Hematopoietic multipotent progenitor cell treated with erythropoietin and hydrocortisone succinate and interleukin-3 and kit ligand, for 15 days (in vitro differentiated cells): ENCODE data around the gene CCDC69.

Experiments used
- DNase-seq: peaks from one replicate; pipeline ENCODE4 v3.0.0-alpha.2; 2015; ENCODE audit warnings: low spot score

The CCDC69 gene

DNA sequence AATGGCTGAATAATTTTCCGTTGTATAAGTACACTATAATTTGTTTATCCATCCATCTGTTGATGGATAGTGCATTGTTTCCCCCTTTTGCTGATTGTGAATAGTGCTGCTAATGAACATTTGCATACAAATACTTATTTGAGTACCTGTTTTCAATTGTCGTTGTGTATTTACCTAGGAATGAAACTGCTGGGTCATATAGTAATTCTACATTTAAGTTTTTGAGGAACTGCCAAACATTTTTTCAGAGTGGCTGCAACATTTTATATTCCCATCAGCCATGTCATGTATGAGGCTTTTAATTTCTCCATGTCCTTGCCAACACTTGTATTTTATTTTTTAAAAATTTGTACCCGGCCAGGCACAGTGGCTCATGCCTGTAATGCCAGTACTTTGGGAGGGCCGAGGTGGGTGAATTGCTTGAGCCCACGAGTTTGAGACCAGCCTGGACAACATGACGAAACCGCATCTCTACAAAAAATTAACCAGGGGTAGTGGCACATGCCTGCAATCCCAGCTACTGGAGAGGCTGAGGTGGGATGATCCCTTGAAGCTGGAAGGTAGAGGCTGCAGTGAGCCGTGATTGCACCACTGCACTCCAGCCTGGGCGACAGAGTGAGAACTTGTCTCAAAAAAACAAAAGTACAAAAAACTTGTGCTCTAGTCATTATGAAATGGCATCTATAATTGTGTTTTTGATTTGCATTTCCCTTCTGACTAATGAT is 64.1 kb downstream of the CCDC69 start:
- DNase-seq: no peak

DNA sequence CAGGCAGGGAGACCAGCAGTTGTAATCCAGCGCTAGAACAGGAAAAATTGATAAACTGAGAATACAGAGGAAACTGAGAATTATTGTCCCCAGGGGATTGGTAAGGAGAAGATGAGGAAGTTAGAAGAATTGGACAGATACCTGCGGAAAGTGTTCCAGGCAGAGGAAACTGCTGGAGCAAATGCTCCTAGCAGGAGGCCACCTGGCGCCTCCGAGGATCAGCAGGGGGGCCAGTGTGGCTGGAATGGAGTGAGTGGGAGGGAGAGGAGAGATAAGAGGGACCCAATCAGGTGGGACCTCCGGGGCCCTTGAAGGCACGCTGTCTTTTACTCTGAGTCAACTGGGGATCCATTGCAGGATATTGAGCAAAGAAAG is 65.6 kb downstream of the CCDC69 start:
- DNase-seq: no peak

DNA sequence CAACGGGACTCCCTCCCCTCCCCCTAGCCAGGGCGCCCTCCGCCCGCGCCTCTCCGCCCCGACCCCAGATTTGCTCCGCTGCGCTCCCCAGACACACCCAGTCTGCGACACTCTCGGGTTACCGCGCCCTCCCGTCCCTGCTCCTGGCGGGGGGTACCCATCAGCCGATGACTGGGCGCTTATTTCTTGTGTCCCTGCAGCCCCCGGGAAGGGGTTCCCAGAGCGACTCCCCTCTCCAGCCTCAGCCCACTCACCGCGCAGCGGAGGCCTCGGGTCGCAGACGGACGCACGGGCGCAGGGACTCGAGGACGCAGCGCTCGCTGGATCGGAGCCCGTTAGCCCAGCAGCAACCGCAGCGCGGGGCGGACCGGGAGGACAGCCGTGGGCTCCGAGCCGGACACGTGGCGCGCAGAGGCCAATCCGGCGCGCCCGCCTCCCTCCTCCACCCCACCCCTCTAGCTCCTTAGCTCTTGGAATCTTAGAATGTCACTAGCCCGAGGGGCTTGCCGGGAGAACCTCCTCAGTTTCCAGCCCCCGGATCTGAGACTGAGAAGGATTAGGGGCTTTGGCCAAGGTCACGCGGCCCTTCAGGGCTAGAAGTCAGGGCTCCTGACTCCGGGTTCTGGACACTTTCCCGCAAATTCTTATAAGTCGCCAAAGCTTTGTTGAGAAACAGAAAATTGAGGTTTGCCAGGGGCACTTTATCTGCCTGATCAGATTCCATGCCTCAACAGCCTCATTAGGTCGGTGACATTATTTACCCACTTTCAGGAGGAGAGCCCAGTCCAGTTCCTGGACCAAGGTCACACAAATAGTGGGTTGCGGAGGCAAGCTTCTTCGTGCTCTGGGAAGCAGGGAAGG is 66.2 kb downstream of the CCDC69 start, which contains the start of gene ANXA6:
TSS of gene ANXA6 (minus strand) at position 354 of the 861 bp plus-strand sequence. CDS start 9,878 bp downstream, outside the sequence.
- no peak for DNase-seq

DNA sequence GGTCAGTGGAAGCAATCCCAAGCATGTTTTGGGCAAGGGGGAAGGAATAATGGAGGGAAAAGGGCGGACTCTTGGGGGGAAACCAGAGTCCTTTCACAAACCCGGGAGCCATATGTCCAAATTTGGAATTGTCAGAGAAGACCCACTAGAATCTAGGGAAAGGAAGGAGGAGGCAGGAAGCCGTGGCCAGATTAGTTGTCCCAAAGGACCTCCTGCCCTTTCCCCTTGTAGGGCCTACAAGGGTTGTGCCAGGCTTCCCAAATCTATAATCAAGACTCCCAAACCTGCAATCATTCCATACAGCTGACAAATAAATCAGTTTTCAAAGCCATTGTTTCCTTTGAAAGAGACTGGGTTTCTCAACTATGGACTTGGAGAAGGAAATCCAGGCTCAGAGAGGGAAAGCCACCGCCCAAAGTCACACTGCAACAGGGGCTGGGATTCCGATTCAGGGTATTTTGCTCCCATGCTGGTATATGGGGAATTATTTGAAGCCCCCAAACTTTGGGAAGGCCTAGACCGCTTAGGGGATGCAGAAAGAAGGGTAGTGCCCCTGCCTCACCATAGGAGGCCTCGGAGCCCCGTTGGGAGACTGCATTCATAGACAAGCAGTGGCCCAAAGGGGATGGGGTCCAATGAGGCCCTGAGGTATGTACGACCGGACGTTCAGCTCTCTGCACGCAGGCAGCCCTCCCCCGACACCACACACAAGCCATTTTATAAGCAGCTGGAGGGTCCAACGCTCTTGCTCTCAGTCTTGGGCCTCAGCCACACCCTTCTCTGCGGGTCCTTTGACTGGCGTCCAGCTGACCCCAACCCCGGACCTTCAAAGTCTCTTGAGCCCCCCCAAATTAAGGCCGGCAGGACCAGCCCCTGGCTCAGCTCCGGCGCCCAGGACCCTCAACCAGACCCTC is 67.1 kb downstream of the CCDC69 start:
- DNase-seq: no peak

DNA sequence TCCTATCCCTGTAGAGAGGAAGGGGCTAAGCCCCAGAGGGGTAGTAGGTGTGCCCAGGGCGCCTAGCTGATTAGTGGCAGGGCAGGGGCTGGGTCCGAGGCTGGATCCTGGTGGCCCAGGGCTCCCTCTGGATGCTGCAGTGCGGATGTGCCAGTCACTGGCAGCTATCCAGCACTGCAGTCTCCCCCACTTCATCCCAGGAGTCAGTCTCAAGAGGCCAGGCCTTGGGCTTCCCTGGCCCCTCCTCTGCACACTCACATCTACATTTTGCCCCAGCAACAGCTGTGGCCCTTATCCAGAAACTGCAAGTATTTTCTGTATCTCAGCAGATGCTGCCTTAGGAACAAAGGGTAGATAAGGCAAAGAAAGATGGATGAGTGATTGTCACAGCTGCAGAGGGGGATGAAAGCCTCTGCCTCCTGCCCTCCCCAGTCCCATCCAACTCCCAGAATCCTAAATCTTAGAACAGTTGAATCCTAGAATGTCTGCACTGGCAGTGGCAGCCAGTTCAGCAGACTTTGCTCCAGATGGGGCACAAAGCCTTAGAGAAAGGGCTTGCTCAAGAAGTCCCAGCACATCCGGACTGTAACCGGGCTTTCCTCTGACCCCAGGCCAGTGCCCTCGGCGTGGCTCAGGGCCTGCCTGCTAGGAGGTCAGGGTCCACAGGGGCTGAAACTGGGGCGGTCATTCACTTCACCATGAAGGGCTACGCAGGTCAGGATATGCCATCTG is 68.0 kb downstream of the CCDC69 start:
- no peak for DNase-seq

DNA sequence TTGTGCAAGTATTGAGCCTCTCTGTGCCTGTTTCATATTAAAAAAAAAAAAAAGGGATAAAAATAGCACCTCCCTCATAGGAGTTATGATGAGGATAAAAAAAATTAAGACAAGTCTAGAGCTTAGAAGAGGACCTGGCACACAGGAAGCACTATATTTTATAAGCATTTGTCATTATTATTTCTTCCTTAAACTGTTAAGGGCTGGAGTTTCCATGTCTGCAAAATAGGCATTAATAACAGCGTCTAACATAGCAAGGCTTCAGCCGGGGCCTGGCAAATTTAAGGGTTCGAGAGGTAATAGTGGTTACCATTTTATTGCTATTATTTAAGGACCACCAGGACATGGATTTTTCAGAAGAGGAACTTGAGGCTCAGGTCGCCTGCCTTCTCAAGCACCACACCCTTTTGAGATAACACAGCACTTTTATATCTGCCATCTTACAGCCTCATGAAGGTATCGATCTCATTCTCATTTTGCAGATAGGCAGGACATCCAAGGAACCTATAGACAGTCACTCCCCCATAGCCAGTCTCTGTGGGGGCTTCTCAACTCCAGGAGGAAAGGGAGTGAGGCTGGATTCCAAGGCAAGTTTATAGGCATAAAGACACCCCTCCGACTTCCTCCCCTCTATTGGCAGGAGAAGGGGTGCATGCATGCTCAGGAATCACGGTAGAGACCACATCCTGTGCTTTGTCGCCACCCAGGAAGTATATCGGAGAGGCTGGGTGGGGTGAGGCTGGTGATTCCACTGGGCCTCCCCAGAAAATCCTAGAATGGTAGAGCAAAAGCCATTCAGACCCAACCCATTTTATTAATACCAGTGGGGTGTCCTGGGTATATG is 68.7 kb downstream of the CCDC69 start:
- no peak for DNase-seq

DNA sequence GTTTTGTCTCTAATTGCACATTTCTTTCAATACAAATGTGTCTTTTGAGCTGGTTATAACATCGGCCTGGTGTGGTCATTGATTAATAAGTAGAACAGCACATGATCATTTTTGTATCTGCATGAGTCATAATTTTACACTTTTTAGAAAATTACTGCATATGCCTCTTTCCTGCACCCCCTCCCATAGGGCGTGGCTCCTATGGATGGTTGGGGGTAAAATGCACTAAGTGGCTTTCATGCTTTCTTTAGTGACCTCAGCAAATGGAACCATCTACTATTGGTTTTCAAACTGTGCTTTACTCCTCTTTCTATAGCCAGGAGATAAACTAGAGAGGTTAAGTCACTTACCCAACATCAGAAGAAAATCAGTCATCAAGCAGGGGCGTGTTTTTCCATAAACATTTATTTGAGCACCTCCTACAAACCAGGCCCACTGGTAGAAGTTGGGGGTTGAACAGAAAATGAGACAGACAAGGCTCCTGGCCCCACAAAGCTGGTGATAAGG is 70.1 kb downstream of the CCDC69 start:
- DNase-seq: no peak

DNA sequence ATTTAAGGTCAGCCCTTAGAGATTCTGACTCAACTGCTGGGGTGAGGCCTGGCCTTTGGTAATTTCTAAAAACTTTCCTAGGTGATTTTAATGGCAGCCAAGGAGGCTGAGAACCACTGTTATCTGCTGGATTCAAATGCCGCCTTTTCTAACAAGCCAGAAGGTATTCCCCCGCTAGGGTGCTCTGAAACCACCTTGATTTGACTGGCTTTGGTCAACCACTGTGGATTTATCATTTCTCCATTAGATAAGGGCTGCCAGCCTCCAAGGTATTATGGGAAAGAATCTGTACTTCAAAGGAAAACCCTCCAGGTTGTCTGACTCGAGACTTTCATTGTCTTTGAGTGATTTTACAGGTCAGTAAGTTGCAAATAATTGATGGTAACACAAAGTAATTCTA is 70.6 kb downstream of the CCDC69 start:
- no peak for DNase-seq

DNA sequence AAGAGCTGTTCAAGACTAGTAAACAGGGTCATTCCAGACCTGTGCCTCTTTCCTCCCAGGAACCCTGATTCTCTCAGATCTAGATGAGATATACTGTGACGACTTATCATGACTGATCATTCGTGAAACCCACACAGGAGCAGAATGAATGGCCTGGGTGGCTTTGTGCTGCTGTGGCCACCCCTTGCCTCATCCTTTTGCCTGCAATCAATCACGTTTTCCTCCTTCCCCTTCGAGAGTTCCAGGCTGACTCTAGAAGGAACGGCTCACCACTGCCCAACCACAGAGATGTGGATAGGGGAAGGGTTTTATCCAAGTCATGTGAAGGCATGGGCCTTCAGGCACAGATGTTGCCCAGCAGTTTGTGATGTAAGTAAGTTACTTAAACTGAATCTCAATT is 72.1 kb downstream of the CCDC69 start:
- DNase-seq: no peak

DNA sequence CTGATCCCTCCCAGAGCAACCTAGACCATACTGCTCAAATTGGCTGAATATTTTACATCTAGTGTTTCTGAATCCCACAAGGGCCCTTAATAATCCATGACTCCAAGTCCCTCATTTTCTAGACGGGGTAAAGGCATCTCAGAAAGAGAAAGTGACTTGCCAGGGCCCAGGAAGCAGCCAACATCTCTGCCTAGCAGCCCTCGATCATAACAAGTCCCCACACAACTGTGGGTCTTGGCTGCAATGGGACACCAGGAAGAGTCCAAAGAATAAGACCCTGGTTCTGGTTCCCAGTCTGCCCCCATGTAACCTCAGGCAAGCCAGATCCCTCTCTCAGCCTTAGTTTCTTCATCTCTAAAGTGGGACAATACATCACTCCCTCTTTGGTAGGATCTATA is 72.6 kb downstream of the CCDC69 start:
- DNase-seq: no peak

DNA sequence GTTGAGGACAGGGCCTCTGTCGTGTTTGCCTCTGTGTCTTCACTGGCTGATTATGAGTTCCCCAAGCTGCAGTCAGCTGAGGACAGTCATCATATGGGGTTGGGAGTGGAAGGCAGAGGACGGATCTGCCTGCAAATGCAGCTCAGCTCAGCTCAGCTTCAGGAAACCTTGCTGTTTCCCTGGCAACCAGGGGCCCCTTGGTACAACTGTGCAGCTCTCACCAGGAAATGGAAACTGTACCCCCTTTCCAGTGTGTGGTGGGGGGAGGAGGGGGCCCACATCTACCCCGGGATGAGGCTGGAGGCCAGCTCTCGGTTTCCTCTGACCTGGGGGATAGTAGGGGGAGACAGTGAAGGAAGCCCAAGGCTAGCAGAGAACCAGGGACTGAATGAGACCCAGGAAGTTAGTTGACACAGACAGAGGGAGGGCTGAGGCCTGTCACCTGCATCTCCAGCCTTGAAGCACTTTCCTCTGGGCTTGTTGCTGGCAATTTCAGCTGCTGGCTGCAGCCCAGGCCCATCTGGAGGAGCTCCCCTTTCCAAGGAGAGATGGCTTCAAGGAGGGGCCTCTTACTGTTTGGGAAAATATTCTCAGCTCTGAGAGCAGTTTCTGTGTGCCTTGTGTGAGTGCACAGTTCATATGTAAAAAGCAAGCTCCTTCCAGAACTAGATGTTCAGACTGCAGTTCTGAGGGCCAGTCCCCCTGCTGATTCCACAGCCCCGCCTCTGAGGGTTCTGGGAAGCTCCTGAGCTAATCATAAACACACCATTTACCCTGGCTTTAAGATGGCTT is 73.2 kb downstream of the CCDC69 start:
- no peak for DNase-seq

DNA sequence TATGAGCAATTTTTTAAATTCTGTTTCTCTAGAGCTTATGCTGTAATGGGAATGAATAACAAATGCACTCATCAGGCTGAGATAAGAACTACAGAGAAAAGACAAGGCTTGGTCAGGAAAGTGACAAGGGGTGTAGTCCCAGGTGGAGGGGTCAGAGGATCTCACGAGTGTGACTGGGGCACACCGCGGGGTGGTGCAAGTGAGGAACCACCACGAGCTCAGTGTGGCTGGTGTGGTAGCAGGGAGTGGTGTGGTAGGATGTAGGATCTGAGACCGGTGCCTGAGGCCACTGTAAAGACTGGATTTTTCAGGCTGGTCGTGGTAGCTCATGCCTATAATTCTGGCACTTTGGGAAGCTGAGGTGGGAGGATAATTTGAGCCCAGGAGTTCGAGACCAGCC is 75.3 kb downstream of the CCDC69 start:
- DNase-seq: no peak

DNA sequence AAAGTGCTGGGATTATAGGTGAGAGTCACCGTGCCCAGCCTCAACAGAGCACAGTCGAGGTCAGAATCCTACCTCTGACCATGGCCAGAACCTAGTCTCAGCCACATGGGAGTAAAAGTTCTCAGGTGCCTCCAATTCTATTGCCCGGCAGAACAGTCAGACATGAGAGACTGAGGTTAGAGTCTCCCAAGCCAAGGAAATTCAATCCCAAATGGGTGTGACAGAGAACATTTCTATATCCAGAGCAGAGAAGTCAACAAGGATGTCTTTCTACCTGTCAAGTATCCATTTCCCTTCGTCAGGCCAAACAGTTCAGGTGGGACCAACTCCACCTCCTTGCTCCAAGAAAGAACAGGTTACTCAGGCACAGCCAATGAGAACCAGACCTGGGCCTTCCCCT is 76.9 kb downstream of the CCDC69 start:
- no peak for DNase-seq

DNA sequence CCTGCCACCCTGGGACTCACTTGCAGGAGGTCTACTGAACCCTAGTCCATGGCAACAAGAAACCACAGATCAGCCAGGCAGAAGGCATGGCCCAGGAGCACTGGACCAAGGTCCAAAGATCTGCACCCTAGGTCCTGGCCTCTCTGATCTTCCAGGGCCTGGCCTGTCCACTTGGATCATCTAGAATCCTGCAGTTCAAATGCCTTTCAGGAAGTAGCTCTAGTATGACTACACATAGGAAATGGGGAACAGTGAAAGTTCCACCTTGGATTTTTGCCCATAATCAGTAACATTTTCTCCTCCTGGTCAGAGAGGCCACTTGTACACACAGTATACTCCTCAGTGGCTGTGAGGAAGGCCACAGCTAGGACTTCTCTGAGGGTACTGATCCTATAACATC is 77.8 kb downstream of the CCDC69 start:
- no peak for DNase-seq

DNA sequence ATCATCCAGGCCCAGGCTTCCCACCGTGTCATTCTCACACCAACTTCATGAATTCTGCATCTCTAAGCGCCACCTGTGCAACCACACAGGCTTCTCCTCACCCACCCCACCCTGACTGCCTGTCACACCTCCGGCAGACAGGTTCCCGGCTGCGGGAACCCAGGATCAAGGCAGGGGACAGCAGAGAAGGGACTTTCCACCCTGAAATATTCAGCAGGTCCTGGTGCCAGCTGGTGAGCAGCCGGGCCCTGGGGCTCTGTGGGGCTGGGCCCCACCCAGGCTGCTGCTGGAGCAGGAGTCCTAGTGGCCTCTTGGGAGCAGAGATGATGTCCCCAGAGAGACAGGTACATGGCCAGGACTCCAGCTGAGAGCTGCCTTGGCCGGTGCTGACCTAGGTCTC is 79.0 kb downstream of the CCDC69 start:
- no peak for DNase-seq

DNA sequence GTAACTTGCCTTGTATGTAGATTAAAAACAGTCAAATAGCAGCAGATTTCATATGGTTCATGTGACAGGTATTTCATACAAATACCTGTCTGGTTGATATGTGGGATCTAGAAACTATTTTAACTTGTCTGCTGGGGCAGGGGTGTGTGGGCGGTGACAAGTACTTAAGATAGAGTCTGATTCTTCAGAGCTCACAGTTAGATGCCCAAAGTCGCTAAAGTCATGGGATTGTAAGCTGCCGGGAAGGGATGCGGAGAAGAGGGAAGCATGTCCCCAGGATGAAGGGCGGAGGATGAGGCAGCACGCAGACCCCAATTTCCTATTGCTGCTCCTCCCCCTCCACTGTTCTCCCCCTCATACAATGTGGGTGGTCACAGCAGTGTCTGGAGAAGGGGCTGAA is 79.6 kb downstream of the CCDC69 start:
- no peak for DNase-seq

DNA sequence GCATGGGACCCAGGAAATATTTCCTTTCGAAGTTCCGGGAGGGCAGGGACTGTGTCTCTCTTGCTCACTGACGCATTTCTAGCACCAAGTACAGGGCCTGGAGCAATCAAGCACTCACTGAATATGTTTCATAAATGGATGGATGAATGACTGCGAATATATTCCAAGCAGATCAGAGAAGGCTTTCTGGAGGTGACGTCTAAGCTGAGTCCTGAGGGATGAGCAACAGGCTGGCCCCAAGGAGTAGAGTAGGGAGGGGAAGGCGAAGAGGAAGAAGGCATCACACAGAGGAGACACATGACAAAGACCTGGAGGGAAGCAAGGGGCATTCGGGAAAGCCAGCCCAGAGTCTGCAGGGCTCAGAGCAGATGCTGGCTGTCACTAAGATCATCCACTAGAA is 80.2 kb downstream of the CCDC69 start:
- no peak for DNase-seq

DNA sequence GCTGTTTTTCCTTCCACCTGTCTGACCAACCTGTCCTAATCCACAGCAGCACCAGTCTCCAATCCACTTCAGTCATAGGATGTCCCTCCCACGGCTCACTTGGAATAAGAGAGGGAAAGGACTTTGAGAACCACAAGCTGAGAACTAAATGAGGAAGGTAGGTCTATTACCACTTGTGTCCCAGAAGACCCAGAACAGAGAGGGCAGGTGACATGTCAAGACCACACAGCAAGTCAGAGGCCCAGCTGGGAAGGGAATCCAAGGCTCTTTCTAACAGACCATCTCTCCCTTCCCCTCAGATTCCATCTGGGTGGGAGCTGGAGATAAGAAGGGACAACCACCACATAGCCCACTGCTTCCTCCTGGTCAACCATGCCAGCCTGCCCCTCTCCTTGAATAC is 81.0 kb downstream of the CCDC69 start:
- DNase-seq: no peak

DNA sequence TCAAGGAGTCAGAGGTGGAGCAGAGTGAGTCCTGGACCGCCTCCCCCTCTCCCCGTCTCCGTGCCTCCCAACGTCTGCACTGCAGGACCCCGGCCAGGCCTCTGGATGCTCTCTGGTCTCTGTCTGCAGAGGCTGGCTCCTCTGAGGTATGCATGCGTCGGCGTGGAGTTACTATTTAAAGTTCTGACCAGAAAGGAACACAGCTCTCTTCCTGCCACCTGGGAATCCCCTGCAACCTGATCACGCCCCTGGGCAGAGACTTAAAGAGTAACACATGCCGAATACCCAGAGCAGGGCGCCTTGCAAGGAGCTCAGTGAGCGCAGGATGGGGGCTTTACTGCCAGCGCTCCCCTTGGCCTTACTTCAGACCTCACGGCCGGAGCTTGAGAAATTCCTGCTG is 82.4 kb downstream of the CCDC69 start:
- no peak for DNase-seq
